ENCODE measurements around the gene AKT3.

- TF ChIP-seq, protein P1, sequence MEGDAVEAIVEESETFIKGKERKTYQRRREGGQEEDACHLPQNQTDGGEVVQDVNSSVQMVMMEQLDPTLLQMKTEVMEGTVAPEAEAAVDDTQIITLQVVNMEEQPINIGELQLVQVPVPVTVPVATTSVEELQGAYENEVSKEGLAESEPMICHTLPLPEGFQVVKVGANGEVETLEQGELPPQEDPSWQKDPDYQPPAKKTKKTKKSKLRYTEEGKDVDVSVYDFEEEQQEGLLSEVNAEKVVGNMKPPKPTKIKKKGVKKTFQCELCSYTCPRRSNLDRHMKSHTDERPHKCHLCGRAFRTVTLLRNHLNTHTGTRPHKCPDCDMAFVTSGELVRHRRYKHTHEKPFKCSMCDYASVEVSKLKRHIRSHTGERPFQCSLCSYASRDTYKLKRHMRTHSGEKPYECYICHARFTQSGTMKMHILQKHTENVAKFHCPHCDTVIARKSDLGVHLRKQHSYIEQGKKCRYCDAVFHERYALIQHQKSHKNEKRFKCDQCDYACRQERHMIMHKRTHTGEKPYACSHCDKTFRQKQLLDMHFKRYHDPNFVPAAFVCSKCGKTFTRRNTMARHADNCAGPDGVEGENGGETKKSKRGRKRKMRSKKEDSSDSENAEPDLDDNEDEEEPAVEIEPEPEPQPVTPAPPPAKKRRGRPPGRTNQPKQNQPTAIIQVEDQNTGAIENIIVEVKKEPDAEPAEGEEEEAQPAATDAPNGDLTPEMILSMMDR (IDR thresholded peaks at IDR 0.05): no peak
- TF ChIP-seq POLR2A (IDR thresholded peaks at IDR 0.05) (no peak), POLR2AphosphoS5 (IDR thresholded peaks at IDR 0.05; ENCODE audit: insufficient read depth in 1 of 2, low read depth in 1 of 2) (no peak)
These were observed 286.3 kb downstream of the AKT3 start for GRCh38 chr1:243563732-243564131.

Measured in vagina (tissue), 2 donors.